ENCODE measurements around the gene PLCH1. TPM values are rescaled to one million over a fixed set of nuclear protein-coding genes. Genes with fewer than 3 reads are reported as not detected.

PLCH1 gene
- total and polyA plus RNA-seq, 9 donors = 0.04 to 6.3 (median 0.79) TPM

GRCh38 chr3:155354658-155355057, 390.2 kb downstream of the PLCH1 start:
- Histone ChIP-seq H3K27ac (no peak overlapping the region), H3K4me3 (no peak overlapping the region), H3K4me1 (ENCODE audit: insufficient read depth) (no peaks in the 10 kb centered on the region), H3K9me3 (no peaks in the 10 kb centered on the region), H3K36me3 (no peaks in the 10 kb centered on the region), H3K27me3 (no peaks in the 10 kb centered on the region)
- no peak for DNase-seq
- TF ChIP-seq POLR2A (IDR thresholded peaks at IDR 0.05) (no peak), EP300 (IDR thresholded peaks at IDR 0.05) (no peak), CTCF (IDR thresholded peaks at IDR 0.05) (no peak)
- intact Hi-C loops (cut with DNase I) = loop anchor here in 3 of 4 donors (5.0 to 10.0 kb wide), 3 partner anchors 340 to 348 kb away; no protein-coding TSS in a partner anchor

- Histone ChIP-seq H3K36me3 (no peaks in the 10 kb centered on the region), H3K9me3 (no peaks in the 10 kb centered on the region), H3K27ac (no peak overlapping the region), H3K27me3 (no peaks in the 10 kb centered on the region), H3K4me1 (ENCODE audit: insufficient read depth) (no peaks in the 10 kb centered on the region), H3K4me3 (no peak overlapping the region)
- intact Hi-C loops (cut with DNase I) = loop anchor here in 2 of 4 donors (5.0 to 10.0 kb wide), 2 partner anchors 342 to 349 kb away; no protein-coding TSS in a partner anchor
- no peak for TF ChIP-seq EP300 (IDR thresholded peaks at IDR 0.05)
- TF ChIP-seq POLR2A (IDR thresholded peaks at IDR 0.05) = no peak
- peak in 1 of 3 donors; percentile 34 for TF ChIP-seq CTCF (IDR thresholded peaks at IDR 0.05)
- DNase-seq = no peak
- WGBS, 3 donors = 37 to 51% (median 40%) methylated on average over 6 of the region's 6 CpGs
Observed at GRCh38 chr3:155352900-155353490, 391.9 kb downstream of the PLCH1 start.

GRCh38 chr3:155350571-155350970, 394.3 kb downstream of the PLCH1 start:
- Histone ChIP-seq H3K27ac (no peak overlapping the region), H3K4me1 (ENCODE audit: insufficient read depth) (no peaks in the 10 kb centered on the region), H3K36me3 (no peaks in the 10 kb centered on the region), H3K9me3 (no peaks in the 10 kb centered on the region), H3K27me3 (no peaks in the 10 kb centered on the region), H3K4me3 (no peak overlapping the region)
- WGBS, 3 donors = 87 to 91% (median 89%) methylated on average over 1 of the region's 1 CpG
- DNase-seq = no peak
- TF ChIP-seq POLR2A (IDR thresholded peaks at IDR 0.05) = no peak
- no peak for TF ChIP-seq CTCF (IDR thresholded peaks at IDR 0.05)
- no peak for TF ChIP-seq EP300 (IDR thresholded peaks at IDR 0.05)
- intact Hi-C loops (cut with DNase I) = loop anchor here in 2 of 4 donors (5.0 to 10.0 kb wide), 2 partner anchors 344 to 352 kb away; no protein-coding TSS in a partner anchor

GRCh38 chr3:155347901-155348300, 397.0 kb downstream of the PLCH1 start:
- TF ChIP-seq CTCF (IDR thresholded peaks at IDR 0.05) (no peak), POLR2A (IDR thresholded peaks at IDR 0.05) (no peak), EP300 (IDR thresholded peaks at IDR 0.05) (no peak)
- intact Hi-C loops (cut with DNase I) = no loop called here
- H3K27me3 ChIP-seq = no peaks in the 10 kb centered on the region
- no peaks in the 10 kb centered on the region for H3K9me3 ChIP-seq
- no peaks in the 10 kb centered on the region for H3K4me1 ChIP-seq (ENCODE audit: insufficient read depth)
- no peak for DNase-seq
- 58 to 87% (median 83%) methylated on average over 1 of the region's 1 CpG for WGBS, 3 donors
- H3K36me3 ChIP-seq = no peaks in the 10 kb centered on the region
- H3K4me3 ChIP-seq = no peak overlapping the region
- no peak overlapping the region for H3K27ac ChIP-seq

Measured in ovary (tissue), 9 donors.